ENCODE results near the gene KCNG3. TPM values are rescaled to one million over a fixed set of nuclear protein-coding genes. Genes with fewer than 3 reads are reported as not detected.

KCNG3 gene, protein sequence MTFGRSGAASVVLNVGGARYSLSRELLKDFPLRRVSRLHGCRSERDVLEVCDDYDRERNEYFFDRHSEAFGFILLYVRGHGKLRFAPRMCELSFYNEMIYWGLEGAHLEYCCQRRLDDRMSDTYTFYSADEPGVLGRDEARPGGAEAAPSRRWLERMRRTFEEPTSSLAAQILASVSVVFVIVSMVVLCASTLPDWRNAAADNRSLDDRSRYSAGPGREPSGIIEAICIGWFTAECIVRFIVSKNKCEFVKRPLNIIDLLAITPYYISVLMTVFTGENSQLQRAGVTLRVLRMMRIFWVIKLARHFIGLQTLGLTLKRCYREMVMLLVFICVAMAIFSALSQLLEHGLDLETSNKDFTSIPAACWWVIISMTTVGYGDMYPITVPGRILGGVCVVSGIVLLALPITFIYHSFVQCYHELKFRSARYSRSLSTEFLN
- total RNA-seq, result 0.05 TPM in 1 of 2 replicates, not detected in the other

DNA sequence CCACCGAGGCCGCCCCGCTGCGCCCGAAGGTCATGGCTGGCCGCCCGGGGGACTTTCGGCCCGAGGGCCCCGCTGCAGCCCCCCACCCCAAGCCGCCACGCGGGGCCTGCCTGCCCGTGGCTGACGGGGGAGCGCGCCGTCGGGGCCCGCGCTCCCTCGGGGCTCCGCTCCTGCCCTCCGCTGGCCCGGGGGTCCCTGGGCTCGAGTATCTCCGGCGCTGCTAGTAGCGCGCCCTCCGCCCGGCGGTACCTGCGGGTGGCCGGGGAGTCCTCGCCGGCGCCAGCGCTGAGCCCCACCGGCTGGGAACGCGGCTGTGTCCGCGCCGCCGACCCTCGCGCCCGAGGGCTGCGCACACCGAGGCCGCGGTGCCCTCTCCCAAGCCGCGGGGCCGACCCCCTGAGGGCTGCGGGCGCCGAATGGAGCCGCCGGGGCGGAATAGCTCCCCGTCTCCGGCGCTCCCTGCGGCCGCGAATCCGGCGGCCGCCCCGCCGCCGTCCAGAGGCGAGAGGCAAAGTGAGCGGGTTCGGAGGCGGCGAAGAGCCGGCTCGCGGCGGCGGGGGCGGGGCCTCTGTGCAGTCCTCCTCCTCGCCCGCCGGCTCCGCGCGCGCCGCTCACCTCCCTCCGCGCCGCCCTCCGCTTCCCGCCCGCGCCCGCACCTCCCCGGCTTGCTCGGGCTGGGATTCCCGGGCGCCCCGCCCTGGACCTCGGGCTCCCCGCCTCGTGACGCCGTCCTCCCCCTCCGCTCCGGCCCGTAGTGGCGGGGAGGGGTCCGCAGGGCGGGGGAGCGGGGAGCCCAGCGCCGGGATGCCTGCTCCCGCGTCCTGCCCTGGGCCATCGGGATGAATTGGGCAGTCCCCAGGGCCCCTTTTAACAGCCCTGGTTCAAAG, at the start of gene KCNG3:
KCNG3 (minus strand) TSS at position 515 of the 887 bp plus-strand sequence; CDS start at position 34, 481 bp downstream.
- intact Hi-C loops (cut with micrococcal nuclease), result loop anchor here (2.0 to 10.0 kb wide), 4 partner anchors 75 to 389 kb away; partner anchors contain the start of genes COX7A2L and MTA3

DNA sequence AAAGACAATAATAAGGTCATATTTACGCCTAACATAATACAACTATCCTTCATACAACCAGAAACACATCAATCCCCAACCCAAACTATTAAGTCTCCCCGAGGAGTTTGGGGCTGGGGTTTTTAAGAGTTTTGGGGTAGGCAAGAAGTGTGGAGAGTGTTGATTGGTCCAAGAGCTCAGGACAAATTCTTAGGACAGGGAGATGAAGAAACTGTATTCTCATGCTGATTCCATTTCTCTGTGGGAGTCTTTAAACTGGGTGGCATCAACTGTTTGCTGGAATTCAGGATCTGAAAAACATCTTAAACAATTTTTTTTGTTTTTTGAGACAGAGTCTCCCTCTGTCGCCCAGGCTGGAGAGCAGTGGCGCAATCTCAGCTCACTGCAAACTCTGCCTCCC, 49.1 kb upstream of the KCNG3 start:
- intact Hi-C loops (cut with micrococcal nuclease), result no loop called here

DNA sequence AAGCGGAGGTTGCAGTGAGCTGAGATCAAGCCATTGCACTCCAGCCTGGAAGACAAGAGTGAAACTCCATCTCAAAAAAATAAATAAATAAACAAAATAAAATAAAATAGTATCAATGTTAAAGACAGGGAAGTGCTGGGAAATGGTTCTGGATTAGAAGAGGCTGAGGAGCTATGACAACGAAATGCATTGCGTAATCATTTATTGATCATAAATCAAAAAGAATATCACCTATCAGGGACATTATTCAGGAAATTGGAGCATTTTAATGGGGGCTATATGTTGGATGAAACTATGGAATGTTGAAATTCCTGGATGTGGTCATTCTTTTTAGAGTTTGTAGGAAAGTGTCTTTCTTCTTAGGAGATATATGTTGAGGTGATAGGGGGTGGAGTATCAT, 43.7 kb upstream of the KCNG3 start:
- intact Hi-C loops (cut with micrococcal nuclease), result no loop called here

DNA sequence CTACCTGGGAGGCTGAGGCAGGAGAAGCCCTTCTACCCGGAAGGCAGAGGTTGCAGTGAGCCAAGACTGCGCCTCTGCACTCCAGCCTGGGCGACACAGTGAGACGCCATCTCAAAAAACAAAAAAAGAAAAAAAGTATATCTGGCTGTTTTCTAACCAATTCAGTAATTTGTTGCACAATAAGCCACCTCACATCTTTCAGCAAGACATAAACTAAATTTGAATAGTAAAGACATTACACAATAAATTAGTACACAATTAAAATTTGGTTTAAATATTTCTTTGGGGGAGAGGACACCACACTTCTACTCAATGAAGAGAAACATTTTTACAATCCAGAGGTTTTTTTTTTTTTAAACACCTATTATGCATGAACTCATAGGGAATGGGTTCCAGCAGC, 38.6 kb upstream of the KCNG3 start:
- intact Hi-C loops (cut with micrococcal nuclease), result no loop called here

DNA sequence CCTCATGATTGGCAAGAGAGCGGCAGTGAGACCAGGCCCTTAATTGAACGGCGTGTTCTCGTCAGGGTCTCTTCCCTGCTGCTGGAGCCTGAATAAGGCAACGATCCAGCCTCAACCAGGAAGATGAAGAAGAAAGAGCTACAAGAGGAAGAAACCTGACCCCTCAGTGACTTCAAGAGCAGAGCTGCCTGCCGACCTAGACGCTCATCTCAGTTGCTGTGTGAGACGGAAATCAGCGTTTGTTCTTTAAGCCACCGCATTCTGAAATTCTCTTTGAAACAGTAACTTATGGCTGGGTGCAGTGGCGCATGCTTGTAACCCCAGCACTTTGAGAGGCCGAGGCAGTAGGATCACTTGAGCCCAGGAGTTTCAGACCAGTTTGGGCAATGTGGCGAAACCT, 29.6 kb upstream of the KCNG3 start:
- intact Hi-C loops (cut with micrococcal nuclease), result no loop called here

DNA sequence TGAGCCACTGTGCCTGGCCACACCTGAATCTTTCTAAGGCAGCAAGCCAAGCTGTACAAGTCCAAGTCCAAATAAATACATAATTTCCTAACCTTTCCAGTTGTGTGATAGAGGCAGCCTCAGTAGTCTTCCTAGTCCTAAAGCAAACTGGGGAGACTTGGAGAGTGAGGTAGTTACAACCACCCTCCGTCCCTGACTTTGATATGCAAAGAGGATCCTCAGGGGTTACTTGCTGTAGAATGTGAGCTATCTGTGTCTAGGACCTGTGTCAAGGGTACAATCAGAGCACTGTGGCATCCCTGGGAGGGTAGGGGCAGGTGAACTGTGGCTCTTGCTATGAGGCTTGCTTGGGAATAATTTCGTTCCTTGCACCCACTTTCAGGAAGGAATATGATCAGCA, 28.3 kb upstream of the KCNG3 start:
- intact Hi-C loops (cut with micrococcal nuclease), result no loop called here

DNA sequence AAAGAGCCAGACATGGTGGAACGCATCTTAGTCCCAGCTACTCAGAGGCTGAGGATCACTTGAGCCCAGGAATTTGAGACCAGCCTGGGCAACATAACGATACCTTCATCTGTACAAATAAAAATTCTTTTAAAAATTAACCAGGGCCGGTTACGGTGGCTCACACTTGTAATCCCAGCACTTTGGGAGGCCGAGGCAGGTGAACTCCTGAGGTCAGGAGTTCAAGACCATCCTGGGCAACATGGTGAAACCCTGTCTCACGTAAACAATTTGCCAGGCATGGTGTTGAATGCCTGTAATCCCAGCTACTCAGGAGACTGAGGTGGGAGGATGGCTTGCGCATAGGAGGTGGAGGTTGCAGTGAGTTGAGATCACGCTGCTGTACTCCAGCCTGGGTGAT, 25.8 kb upstream of the KCNG3 start:
- intact Hi-C loops (cut with micrococcal nuclease), result no loop called here

DNA sequence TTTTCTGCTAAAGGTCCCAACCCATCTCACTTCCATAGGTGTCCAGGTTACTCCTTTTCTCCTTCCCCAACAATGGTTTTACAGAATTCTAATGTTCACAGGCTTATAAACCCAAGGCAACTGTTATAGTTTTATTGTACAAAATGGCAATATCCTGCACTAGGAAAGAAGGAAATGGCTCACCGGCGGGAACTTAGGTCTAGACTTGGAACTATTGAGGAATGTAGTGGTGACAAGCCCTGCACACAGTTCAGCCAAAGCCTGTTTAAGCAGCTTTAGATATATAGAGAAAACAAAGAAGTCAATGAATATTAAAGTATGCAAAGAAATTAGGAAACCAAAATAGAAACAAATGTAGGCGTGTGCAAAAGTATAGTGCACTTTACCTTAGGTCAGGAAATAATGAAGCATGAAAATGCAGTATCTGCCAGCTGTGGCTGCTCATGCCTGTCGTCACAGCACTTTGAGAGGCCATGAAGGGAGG, 22.7 kb upstream of the KCNG3 start:
- intact Hi-C loops (cut with micrococcal nuclease), result no loop called here

DNA sequence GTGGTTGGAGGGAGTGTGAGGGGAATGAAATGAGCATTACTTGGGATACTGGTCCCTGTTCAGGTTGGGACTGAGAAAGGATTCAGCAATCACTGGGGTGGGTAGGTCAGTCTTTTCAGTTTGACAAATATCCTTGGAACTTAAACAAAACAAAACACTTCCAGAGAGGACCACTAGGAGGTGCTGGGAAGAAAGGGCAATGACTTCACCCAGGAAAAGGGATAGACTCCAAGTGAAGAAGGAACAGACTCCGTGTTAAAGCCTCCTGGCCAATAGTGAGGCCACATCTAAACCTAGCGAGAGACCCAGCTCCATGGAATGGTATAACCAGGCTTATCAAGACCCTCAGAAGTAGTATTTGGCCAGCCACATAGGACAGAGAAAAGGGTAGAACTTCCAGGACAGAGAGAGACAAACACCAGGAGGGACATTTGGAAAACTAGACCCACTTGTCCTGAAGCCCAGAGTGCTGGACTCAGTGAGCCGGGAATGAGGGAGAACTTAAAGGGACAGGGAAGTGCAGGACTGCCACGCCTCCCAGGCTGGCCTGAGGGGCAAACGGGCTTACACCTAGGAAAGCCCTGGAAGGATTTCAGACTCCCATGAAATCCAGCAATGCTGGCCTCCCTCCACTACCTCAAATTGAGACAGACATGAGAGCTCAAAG, 19.6 kb upstream of the KCNG3 start:
- intact Hi-C loops (cut with micrococcal nuclease), result loop anchor here (1.0 kb wide), 1 partner anchor 150 kb away; no protein-coding TSS in a partner anchor

DNA sequence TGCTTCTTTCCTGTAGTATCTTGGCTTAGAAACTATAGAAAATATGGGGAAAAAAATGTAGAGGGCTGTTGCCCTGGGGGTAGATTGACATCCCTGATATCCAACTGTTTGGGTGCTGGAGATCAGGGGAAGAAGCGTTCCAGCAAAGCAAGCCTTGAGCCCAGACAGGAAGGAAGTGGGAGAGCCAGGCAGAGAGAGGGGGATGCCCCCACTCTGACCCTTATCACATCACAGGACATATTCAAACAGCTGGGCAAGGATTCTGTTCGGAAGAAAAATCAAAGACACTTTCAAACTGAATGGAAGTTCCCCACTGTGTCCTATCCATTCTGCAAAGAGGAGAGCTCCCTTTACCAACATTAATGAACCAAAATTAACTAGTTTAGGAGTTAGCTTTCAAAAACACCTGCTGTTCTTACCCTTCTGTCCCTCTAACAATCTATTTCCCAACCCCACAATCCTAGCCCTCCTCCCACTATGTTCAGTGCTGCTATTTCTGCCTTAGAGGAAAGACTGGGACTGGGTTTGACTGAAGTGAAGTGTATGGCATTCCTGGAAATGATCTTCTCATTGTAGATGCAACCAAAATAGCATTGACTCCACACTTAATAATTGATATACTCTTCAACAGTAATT, 16.9 kb upstream of the KCNG3 start:
- intact Hi-C loops (cut with micrococcal nuclease), result no loop called here

DNA sequence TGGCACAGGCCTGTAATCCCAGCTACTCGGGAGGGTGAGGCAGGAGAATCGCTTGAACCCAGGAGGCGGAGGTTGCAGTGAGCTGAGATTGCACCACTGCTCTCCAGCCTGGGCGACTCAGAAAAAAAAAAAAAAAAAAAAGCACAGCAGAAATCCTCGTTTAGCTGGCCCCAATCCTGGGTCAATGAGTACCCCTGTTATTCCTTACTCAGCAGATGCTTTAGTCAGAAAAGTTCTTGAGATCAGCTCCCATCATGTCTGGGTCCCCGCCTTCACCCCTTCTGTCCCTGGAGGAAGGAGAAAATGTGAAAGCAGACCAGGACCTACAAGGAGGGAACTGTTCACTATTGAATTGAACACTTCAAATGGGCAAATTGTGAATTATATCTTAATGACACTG, 16.4 kb upstream of the KCNG3 start:
- intact Hi-C loops (cut with micrococcal nuclease), result no loop called here

DNA sequence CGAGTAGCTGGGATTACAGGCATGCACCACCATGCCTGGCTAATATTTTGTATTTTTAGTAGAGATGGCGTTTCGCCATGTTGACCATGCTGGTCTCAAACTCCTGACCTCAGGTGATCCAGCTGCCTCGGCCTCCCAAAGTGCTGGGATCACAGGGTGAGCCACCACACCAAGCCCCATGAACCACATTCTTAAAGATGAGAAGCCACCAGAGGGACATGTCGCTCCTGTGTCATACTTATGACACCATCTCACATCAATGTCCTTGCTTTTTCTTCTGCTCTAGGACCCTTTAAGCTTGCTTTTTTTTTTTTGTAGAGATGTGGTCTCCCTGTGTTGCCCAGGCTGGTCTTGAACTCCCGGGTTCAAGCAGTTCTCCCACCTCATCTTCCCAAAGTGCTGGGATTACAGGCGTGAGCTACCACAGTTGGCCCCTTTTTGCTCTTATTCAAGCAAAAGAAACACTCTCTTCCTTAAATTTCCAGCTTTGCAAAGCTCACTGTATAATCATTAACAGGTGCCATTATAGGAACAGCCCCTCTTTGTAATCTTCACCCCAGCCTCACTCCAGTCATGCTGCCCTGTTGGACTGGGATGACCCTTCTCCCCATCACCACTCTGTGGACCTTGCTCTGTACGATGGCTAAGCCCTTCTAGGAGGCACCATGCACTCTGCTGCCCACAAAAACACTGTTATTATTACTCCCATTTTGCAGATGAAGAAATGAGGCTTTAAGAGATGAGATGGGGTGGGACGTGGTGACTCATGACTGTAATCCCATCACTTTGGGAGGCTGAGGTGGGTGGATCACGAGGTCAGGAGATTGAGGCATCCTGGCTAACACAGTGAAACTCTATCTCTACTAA, 10.8 kb upstream of the KCNG3 start:
- intact Hi-C loops (cut with micrococcal nuclease), result no loop called here

DNA sequence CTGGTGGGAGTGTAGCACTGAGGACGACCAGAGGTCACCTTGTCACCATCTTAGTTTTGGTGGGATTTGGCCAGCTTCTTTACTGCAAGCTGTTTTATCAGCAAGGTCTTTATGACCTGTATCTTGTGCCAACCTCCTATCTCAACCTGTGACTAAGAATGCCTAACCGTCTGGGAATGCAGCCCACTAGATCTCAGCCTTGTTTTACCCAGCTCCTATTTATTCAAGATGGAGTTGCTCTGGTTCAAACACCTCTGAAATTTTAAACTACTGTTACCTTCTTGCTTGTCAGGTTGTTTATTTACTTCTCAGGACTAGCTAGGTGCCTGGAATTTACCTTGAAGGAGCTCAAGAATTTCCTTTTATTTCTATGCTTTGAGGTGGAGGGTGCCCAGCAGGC, 9.5 kb upstream of the KCNG3 start:
- intact Hi-C loops (cut with micrococcal nuclease), result no loop called here

DNA sequence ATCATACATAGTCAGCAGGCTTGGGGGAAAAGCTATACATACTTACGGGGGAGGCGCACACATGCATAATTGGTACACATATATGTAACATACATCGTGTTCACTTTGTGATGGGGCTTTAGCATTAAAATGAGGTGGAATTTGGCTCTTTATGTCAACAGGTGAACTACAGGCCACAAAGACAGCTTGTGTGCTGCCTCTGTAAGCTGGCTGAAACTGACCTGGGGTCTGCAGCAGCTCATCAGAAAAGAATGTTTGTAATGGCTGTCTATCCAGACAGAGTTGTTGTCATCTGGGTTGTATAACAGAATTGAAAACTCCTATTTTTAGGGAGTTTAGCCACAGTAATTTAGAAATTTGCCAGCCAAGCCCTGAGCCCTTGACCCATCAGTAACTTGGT, 4.7 kb upstream of the KCNG3 start:
- intact Hi-C loops (cut with micrococcal nuclease), result loop anchor here (10.0 kb wide), 1 partner anchor 394 kb away; no protein-coding TSS in a partner anchor

DNA sequence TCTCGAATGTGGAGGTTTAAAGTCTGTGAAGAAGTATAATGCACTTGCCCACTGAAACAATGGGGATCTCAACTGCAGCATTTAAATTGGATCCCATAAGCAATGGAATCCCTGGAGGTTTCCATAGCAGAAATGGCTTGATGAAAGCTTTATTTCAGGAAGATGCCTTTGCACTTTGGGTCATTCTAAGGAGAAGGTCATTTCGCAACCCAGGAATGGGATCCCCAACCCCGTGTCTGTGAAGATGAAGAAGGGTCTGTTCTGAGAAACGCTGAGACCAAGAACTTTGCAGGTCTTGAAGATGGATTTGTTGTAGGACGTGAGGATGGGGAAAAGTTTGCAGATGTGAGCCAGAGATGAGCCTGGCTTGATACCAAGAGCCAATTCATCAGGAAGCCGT, 1.8 kb upstream of the KCNG3 start:
- intact Hi-C loops (cut with micrococcal nuclease), result loop anchor here (1.0 to 10.0 kb wide), 5 partner anchors 73 to 391 kb away; partner anchors contain the start of genes COX7A2L and MTA3

DNA sequence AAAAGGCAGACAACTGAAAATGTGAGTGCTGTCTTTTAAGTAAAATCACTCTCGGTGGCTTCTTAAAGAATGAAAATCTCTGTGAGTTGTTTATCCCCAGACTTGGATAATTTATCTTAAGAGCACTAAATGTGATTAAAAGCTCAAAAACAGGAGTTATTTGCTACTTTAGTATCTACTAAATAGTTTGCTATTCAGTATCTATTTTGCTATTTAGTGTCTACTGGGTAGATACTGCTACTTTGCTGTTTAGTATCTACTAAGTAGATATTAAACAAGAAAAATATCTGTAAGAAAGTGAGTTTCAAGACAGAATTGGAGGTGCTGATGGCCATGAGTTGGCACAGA, 1.4 kb upstream of the KCNG3 start:
- intact Hi-C loops (cut with micrococcal nuclease), result loop anchor here (1.0 to 10.0 kb wide), 5 partner anchors 74 to 390 kb away; partner anchors contain the start of genes COX7A2L and MTA3

DNA sequence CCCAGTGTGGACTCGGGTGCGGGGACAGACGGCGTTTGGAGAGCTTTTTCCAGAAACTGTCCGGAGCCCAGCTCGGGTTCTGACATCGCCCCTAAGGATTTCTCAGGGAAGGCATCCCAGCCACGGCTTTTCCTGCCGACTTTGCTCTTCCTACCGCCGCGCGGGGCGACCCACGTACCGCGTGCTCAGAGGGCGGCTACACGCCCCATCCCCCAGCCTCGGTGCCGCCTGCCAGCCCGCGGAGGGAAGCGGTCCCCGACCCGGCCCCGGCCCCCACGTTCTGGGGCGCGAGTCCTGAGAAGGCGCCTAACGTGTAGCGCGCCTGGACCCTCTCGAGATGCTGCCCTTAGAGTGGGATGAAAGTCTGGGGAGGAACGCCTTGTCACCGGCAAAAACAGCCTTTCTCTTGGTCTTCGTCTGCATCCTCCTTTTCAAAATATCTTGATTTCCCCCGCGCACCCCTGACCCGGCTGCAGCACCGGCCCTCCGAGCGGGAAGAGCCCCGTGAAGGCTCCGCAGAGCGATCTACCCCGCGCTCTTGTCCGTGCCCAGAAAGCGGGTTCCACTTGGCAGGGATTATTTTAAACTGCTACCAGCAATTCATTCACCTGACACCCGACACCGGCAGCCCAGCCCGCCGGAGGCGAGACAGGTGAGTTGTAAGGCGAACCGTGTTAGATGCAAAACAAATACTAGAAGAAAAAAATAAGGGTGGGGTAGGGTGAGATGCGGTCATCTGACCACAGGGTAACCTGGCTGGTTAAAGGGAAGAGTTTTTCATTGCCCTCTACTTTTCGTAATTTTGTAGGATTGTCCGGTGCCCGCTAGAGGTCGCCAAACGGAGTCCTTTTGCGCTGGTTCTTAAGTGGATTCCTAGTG, 812 bp upstream of the KCNG3 start:
- intact Hi-C loops (cut with micrococcal nuclease), result loop anchor here (1.0 to 10.0 kb wide), 5 partner anchors 74 to 390 kb away; partner anchors contain the start of genes COX7A2L and MTA3

DNA sequence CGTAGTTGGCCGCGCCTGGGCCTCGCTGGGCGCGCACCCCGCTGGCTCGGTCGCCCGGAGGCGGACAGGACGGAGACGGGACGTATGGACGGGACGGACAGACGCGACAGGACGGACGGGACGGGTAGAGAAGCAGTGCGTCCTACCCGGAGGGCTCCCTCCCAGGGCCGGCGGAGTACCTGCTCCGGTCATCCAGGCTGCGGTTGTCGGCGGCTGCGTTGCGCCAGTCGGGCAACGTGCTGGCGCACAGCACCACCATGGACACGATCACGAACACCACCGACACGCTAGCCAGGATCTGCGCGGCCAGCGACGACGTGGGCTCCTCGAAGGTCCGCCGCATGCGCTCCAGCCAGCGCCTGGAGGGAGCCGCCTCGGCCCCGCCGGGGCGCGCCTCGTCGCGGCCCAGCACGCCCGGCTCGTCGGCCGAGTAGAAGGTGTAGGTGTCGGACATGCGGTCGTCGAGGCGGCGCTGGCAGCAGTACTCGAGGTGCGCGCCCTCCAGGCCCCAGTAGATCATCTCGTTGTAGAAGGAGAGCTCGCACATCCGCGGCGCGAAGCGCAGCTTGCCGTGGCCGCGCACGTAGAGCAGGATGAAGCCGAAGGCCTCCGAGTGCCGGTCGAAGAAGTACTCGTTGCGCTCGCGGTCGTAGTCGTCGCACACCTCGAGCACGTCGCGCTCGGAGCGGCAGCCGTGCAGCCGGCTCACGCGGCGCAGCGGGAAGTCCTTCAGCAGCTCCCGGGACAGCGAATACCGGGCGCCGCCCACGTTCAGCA, 903 bp downstream of the KCNG3 start:
- intact Hi-C loops (cut with micrococcal nuclease), result loop anchor here (10.0 kb wide), 1 partner anchor 388 kb away; no protein-coding TSS in a partner anchor
